Spleen (tissue), 7 donors: Measurements from ENCODE around the gene RGS19.

Experiments
- CTCF ChIP-seq, 11 experiments: fragments of 200-600 bp in 7 of 11; fragments of 450-650 bp in 4 of 11; sonication (generic) in 4 of 11; IDR thresholded peaks in 8 of 11; conservative IDR thresholded peaks in 3 of 11; 1 replicate in 7 of 11; 2 replicates in 4 of 11; pipeline versions ENCODE4 v1.4.0 to v1.8.0; 2016 to 2021; ENCODE audit warnings: antibody characterized with exemption in 11 of 11, inconsistent platforms in 4 of 11, mild to moderate bottlenecking in 1 of 11
- POLR2AphosphoS5 ChIP-seq, 3 donors: sonication (generic); formaldehyde crosslinking; IDR thresholded peaks; one replicate each; pipeline ENCODE4 v1.5.1; 2017; ENCODE audit warnings: antibody characterized with exemption in 3 of 3
- donor health status: DM: no; HTN: no; CAD: no; lungs with moderate emphysema.
- donor health status: DM: no; HTN: no; CAD: no.
- donor health status: DM: no; HTN: no; CAD: no.

DNA sequence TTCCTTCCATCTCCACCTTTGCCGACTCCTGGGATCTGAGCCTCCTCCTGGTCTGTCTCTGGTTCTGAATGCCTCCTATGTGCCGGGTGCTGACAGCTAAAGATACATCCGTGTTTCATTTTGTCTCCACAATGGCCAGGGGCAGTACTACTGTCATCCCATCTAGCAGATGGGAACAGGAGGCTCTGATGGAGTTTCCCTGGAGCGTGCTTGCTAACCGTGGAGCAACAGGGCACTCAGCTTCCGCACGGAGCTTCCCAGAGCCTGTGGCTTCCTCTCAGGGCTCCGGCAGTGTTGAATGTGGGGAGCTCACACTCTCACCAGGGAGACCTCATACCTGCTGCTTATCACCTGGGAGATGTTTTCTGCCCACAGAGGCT lies 40.0 kb upstream of the RGS19 start:
- TF ChIP-seq CTCF (IDR thresholded peaks at IDR 0.05 in 8 of 11, conservative IDR thresholded peaks at IDR 0.05 in 3 of 11) (no peak), POLR2AphosphoS5 (IDR thresholded peaks at IDR 0.05) (no peak)
